ENCODE data around the gene TSEN54.
A peak's percentile ranks its signal among the peaks of the same experiment; 100 is the strongest.
"Not testable (repeated sequence)": the region's sequence is repeated elsewhere in the genome, so short reads cannot be mapped to it uniquely, and the experiment has no call there.

The TSEN54 gene

GRCh38 chr17:75516255-75516618, at the start of gene TSEN54:
TSS of gene TSEN54 (plus strand) at chr17:75516528. CDS start at chr17:75516561, 33 bp downstream.
- DNase-seq: peak; percentile 96

- no peak for DNase-seq
These were observed 48.0 kb upstream of the TSEN54 start for GRCh38 chr17:75468291-75468754.

- DNase-seq: no peak
These were observed 47.5 kb upstream of the TSEN54 start for GRCh38 chr17:75468779-75469373.

GRCh38 chr17:75471207-75471606, 45.1 kb upstream of the TSEN54 start:
- no peak for DNase-seq

- peak; percentile 73 for DNase-seq
These were observed 44.2 kb upstream of the TSEN54 start for GRCh38 chr17:75472119-75472518.

GRCh38 chr17:75473246-75473645, 43.1 kb upstream of the TSEN54 start:
- no peak for DNase-seq

GRCh38 chr17:75474736-75475135, 41.6 kb upstream of the TSEN54 start:
- DNase-seq: no peak

GRCh38 chr17:75475144-75475835, 41.0 kb upstream of the TSEN54 start:
- no peak for DNase-seq

- no peak for DNase-seq
These were observed 40.5 kb upstream of the TSEN54 start for GRCh38 chr17:75475851-75476250.

- DNase-seq: no peak
These were observed 40.1 kb upstream of the TSEN54 start for GRCh38 chr17:75476271-75476671.

GRCh38 chr17:75476752-75477489, 39.4 kb upstream of the TSEN54 start:
- DNase-seq: no peak

GRCh38 chr17:75477490-75477862, 38.9 kb upstream of the TSEN54 start:
- DNase-seq: not testable (repeated sequence)

- DNase-seq: no peak
These were observed 37.8 kb upstream of the TSEN54 start for GRCh38 chr17:75478508-75478907.

- no peak for DNase-seq
These were observed 36.0 kb upstream of the TSEN54 start for GRCh38 chr17:75480281-75480680.

GRCh38 chr17:75481194-75482068, 34.9 kb upstream of the TSEN54 start:
- DNase-seq: no peak

- no peak for DNase-seq
These were observed 34.0 kb upstream of the TSEN54 start for GRCh38 chr17:75482098-75482942.

GRCh38 chr17:75485688-75486087, 30.6 kb upstream of the TSEN54 start:
- DNase-seq: no peak

- DNase-seq: no peak
These were observed 30.2 kb upstream of the TSEN54 start for GRCh38 chr17:75486151-75486550.

GRCh38 chr17:75486951-75487350, 29.4 kb upstream of the TSEN54 start:
- no peak for DNase-seq

GRCh38 chr17:75487351-75488070, 28.8 kb upstream of the TSEN54 start:
- DNase-seq: no peak

All from NCI-H774 (cell line).